GM18858 (cell line): ENCODE data around the gene WDR19.
"Not testable (repeated sequence)": the region's sequence is repeated elsewhere in the genome, so short reads cannot be mapped to it uniquely, and the experiment has no call there.

Experiments used
- ATAC-seq: cut with Tn5 transposase; IDR thresholded peaks from one replicate; pipeline ENCODE4 v1.9.1; 2021; ENCODE audit not compliant: unreplicated experiment

The WDR19 gene

GRCh38 chr4:39232100-39232499, 49.8 kb downstream of the WDR19 start:
- no peak for ATAC-seq

- no peak for ATAC-seq
Measured at GRCh38 chr4:39233114-39233513, 50.8 kb downstream of the WDR19 start.

- ATAC-seq = no peak
Measured at GRCh38 chr4:39233783-39234182, 51.5 kb downstream of the WDR19 start.

GRCh38 chr4:39235021-39235420, 52.7 kb downstream of the WDR19 start:
- no peak for ATAC-seq

GRCh38 chr4:39235696-39236095, 53.4 kb downstream of the WDR19 start:
- no peak for ATAC-seq

- no peak for ATAC-seq
Measured at GRCh38 chr4:39237179-39237578, 54.9 kb downstream of the WDR19 start.

GRCh38 chr4:39243462-39243861, 61.1 kb downstream of the WDR19 start:
- ATAC-seq = no peak

- ATAC-seq = no peak
Measured at GRCh38 chr4:39255266-39255665, 72.9 kb downstream of the WDR19 start.

GRCh38 chr4:39255871-39256270, 73.5 kb downstream of the WDR19 start:
- ATAC-seq = no peak

- no peak for ATAC-seq
Measured at GRCh38 chr4:39256436-39256835, 74.1 kb downstream of the WDR19 start.

- ATAC-seq = no peak
Measured at GRCh38 chr4:39259571-39260330, 77.4 kb downstream of the WDR19 start.

GRCh38 chr4:39263895-39264294, 81.6 kb downstream of the WDR19 start:
- no peak for ATAC-seq

- no peak for ATAC-seq
Measured at GRCh38 chr4:39274503-39274902, 92.2 kb downstream of the WDR19 start.

GRCh38 chr4:39277661-39278060, 95.3 kb downstream of the WDR19 start:
- not testable (repeated sequence) for ATAC-seq

GRCh38 chr4:39278476-39278875, 96.1 kb downstream of the WDR19 start:
- ATAC-seq = no peak

GRCh38 chr4:39279416-39279815, 97.1 kb downstream of the WDR19 start:
- no peak for ATAC-seq

GRCh38 chr4:39280770-39281169, 98.4 kb downstream of the WDR19 start:
- ATAC-seq = no peak

GRCh38 chr4:39285111-39285795, 102.9 kb downstream of the WDR19 start:
- ATAC-seq = no peak

- ATAC-seq = no peak
Measured at GRCh38 chr4:39285853-39286252, 103.5 kb downstream of the WDR19 start.

- ATAC-seq = no peak
Measured at GRCh38 chr4:39286263-39286662, 103.9 kb downstream of the WDR19 start.

- no peak for ATAC-seq
Measured at GRCh38 chr4:39287223-39287622, 104.9 kb downstream of the WDR19 start.

- ATAC-seq = no peak
Measured at GRCh38 chr4:39291686-39292085, 109.4 kb downstream of the WDR19 start.

GRCh38 chr4:39292433-39292832, 110.1 kb downstream of the WDR19 start:
- not testable (repeated sequence) for ATAC-seq
